Liver (tissue), 9 donors: Measurements from ENCODE around the gene ADH7. TPM values are rescaled to one million over a fixed set of nuclear protein-coding genes. Genes with fewer than 3 reads are reported as not detected.

ENCODE experiments used
- DNase-seq: peaks from one replicate; pipeline ENCODE4 v3.0.0-alpha.2; 2017; ENCODE audit warnings: low spot score
- H3K27ac ChIP-seq, 2 donors: one replicate each; pipeline ENCODE4 v1.7.0; 2013; ENCODE audit warnings: inconsistent platforms in 2 of 2, low read length in 2 of 2, control low read depth in 1 of 2, low read depth in 1 of 2, mild to moderate bottlenecking in 1 of 2
- H3K27me3 ChIP-seq, 4 donors: one replicate each; pipeline versions ENCODE4 v1.6.1 to v1.7.0; 2013; ENCODE audit warnings: low read length in 3 of 4, inconsistent platforms in 1 of 4, mild to moderate bottlenecking in 1 of 4, moderate library complexity in 1 of 4; ENCODE audit not compliant: control insufficient read depth in 4 of 4, insufficient read depth in 4 of 4
- H3K36me3 ChIP-seq, 4 donors: one replicate each; pipeline versions ENCODE4 v1.6.1 to v1.7.0; 2013; ENCODE audit warnings: low read length in 3 of 4, mild to moderate bottlenecking in 3 of 4, low read depth in 1 of 4, moderate library complexity in 1 of 4; ENCODE audit not compliant: control insufficient read depth in 4 of 4, insufficient read depth in 3 of 4
- H3K4me1 ChIP-seq, 4 donors: one replicate each; pipeline versions ENCODE4 v1.6.1 to v1.7.0; 2013; ENCODE audit warnings: low read length in 3 of 4, mild to moderate bottlenecking in 3 of 4, moderate library complexity in 1 of 4; ENCODE audit not compliant: control insufficient read depth in 4 of 4, insufficient read depth in 4 of 4
- H3K4me3 ChIP-seq, 3 donors: one replicate each; pipeline versions ENCODE4 v1.6.1 to v1.7.0; 2013; ENCODE audit warnings: low read length in 3 of 3, control low read depth in 1 of 3, low read depth in 1 of 3, mild to moderate bottlenecking in 1 of 3
- H3K9ac ChIP-seq, 2 donors: one replicate each; pipeline ENCODE4 v1.7.0; 2013; ENCODE audit warnings: low read length in 2 of 2, mild to moderate bottlenecking in 2 of 2, moderate library complexity in 2 of 2, control low read depth in 1 of 2, low read depth in 1 of 2
- H3K9me3 ChIP-seq, 4 donors: one replicate each; pipeline versions ENCODE4 v1.6.1 to v1.7.0; 2013; ENCODE audit warnings: low read length in 3 of 4; ENCODE audit not compliant: control insufficient read depth in 4 of 4
- EGR1 ChIP-seq, 2 donors: IDR thresholded peaks; 2 replicates each; pipeline ENCODE4 v1.6.1; 2016 to 2018; ENCODE audit warnings: antibody characterized with exemption in 2 of 2, low read depth in 2 of 2
- FOXA1 ChIP-seq: IDR thresholded peaks from 2 replicates; pipeline ENCODE4 v1.6.1; 2016; ENCODE audit warnings: antibody characterized with exemption
- FOXA2 ChIP-seq: IDR thresholded peaks from 2 replicates; pipeline ENCODE4 v1.6.1; 2016; ENCODE audit warnings: antibody characterized with exemption
- GABPA ChIP-seq, 2 donors: IDR thresholded peaks in 1 of 2; conservative IDR thresholded peaks in 1 of 2; 2 replicates each; pipeline ENCODE4 v1.6.1; 2016; ENCODE audit warnings: antibody characterized with exemption in 2 of 2, mild to moderate bottlenecking in 1 of 2, moderate library complexity in 1 of 2
- HNF4A ChIP-seq, 2 donors: conservative IDR thresholded peaks; 2 replicates each; pipeline ENCODE4 v1.6.1; 2016; ENCODE audit warnings: antibody characterized with exemption in 2 of 2, mild to moderate bottlenecking in 2 of 2
- HNF4G ChIP-seq: IDR thresholded peaks from 2 replicates; pipeline ENCODE4 v1.6.1; 2016; ENCODE audit warnings: antibody characterized with exemption
- JUND ChIP-seq, 2 donors: IDR thresholded peaks; 2 replicates each; pipeline ENCODE4 v1.6.1; 2016; ENCODE audit warnings: antibody characterized with exemption in 2 of 2
- NR2F2 ChIP-seq: IDR thresholded peaks from 2 replicates; pipeline ENCODE4 v1.6.1; 2016; ENCODE audit warnings: antibody characterized with exemption
- RAD21 ChIP-seq, 2 donors: IDR thresholded peaks; 2 replicates each; pipeline ENCODE4 v1.6.1; 2016; ENCODE audit warnings: antibody characterized with exemption in 2 of 2, mild to moderate bottlenecking in 2 of 2
- RXRA ChIP-seq, 2 donors: IDR thresholded peaks; 2 replicates each; pipeline ENCODE4 v1.6.1; 2017 to 2018; ENCODE audit warnings: antibody characterized with exemption in 2 of 2, mild to moderate bottlenecking in 1 of 2
- SP1 ChIP-seq: IDR thresholded peaks from 2 replicates; pipeline ENCODE4 v1.6.1; 2018; ENCODE audit warnings: antibody characterized with exemption, mild to moderate bottlenecking
- YY1 ChIP-seq: IDR thresholded peaks from 2 replicates; pipeline ENCODE4 v1.6.1; 2016; ENCODE audit warnings: antibody characterized with exemption, mild to moderate bottlenecking
- whole genome bisulfite sequencing: extraction: QIAGEN DNeasy Blood & Tissue Kit; methylation state at CpG from one replicate; pipeline ENCODE4 v1.1.7; 2013; 5-methylcytosine and 5-hydroxymethylcytosine counted together
- polyA plus RNA-seq, 2 donors: library from polyadenylated mRNA; stranded (reverse) in 1 of 2; unstranded in 1 of 2; fragments of 200-250 nt in 1 of 2; fragments of >200 nt in 1 of 2; fragmentation: Nextera tagmentation in 1 of 2; extraction: Ambion mirVana in 1 of 2; gene quantifications; one replicate each; pipeline versions ENCODE4 v1.2.1 to v1.2.3, GENCODE V29; 2013 to 2015
- total RNA-seq, 2 donors: library from RNA; depleted of rRNA; stranded (reverse); fragments of >200 nt; gene quantifications; one replicate each; pipeline ENCODE4 v1.2.3, GENCODE V29; 2014
- TF ChIP-seq, protein P1 (sequence below): IDR thresholded peaks from 2 replicates; pipeline ENCODE4 v1.6.1; 2016; ENCODE audit warnings: antibody characterized with exemption, mild to moderate bottlenecking
- TF ChIP-seq, protein P2 (sequence below): fragments of 150-350 bp; IDR thresholded peaks from 2 replicates; pipeline ENCODE4 v1.5.1; 2017; ENCODE audit warnings: improper control_type of control experiment, low read depth, low read length; ENCODE audit not compliant: missing input control
- TF ChIP-seq, protein P3 (sequence below): IDR thresholded peaks from 2 replicates; pipeline ENCODE4 v1.6.1; 2016; ENCODE audit warnings: antibody characterized with exemption
- TF ChIP-seq, protein P4 (sequence below): IDR thresholded peaks from 2 replicates; pipeline ENCODE4 v1.6.1; 2016; ENCODE audit warnings: antibody characterized with exemption
- TF ChIP-seq, protein P5 (sequence below): IDR thresholded peaks from 2 replicates; pipeline ENCODE4 v1.6.1; 2016; ENCODE audit warnings: antibody characterized with exemption
- donor health status: healthy.
- donor health status: healthy.
- donor health status: healthy.
- donor health status: healthy.
- donor health status: healthy.

Gene ADH7
- total and polyA plus RNA-seq, 4 donors = under 0.01 TPM; not detected in 3

DNA sequence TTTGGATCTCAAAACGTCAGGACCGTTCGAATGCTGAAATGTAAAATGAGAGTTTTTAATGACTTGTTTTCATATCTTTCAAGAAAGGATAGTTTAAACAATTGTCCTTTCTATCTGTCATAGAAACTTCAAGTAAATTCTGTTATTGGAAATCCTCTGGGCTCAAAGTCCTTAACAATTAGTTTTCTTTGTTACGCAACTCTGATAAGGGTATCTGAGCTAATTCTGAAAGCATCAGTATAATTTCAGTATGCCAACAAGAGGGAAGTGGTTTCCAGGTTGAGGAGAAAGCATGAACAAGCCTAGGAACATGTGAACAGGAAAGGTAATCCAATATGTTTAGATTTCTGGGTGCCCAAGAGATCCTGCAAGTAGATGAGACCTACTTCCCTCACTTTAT is 22.0 kb downstream of the ADH7 start:
- Histone ChIP-seq H3K4me1 (peaks cover 6 to 48% (median 34%) of the 10 kb centered on the region in 4 donors), H3K4me3 (no peak overlapping the region), H3K9me3 (no peaks in the 10 kb centered on the region), H3K9ac (peak overlapping the region in 1 of 2 donors; percentile 43), H3K36me3 (no peaks in the 10 kb centered on the region), H3K27ac (peak overlapping the region; percentile 82 to 91), H3K27me3 (no peaks in the 10 kb centered on the region)
- no peak for DNase-seq
- TF ChIP-seq, protein P1, sequence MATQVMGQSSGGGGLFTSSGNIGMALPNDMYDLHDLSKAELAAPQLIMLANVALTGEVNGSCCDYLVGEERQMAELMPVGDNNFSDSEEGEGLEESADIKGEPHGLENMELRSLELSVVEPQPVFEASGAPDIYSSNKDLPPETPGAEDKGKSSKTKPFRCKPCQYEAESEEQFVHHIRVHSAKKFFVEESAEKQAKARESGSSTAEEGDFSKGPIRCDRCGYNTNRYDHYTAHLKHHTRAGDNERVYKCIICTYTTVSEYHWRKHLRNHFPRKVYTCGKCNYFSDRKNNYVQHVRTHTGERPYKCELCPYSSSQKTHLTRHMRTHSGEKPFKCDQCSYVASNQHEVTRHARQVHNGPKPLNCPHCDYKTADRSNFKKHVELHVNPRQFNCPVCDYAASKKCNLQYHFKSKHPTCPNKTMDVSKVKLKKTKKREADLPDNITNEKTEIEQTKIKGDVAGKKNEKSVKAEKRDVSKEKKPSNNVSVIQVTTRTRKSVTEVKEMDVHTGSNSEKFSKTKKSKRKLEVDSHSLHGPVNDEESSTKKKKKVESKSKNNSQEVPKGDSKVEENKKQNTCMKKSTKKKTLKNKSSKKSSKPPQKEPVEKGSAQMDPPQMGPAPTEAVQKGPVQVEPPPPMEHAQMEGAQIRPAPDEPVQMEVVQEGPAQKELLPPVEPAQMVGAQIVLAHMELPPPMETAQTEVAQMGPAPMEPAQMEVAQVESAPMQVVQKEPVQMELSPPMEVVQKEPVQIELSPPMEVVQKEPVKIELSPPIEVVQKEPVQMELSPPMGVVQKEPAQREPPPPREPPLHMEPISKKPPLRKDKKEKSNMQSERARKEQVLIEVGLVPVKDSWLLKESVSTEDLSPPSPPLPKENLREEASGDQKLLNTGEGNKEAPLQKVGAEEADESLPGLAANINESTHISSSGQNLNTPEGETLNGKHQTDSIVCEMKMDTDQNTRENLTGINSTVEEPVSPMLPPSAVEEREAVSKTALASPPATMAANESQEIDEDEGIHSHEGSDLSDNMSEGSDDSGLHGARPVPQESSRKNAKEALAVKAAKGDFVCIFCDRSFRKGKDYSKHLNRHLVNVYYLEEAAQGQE = peak; percentile 11
- TF ChIP-seq RAD21 (IDR thresholded peaks at IDR 0.05) (peak; percentile 13 to 16), FOXA1 (no peak), HNF4A (conservative IDR thresholded peaks at IDR 0.05) (peak; percentile 81 to 85), NR2F2 (no peak), FOXA2 (peak; percentile 11), GABPA (IDR thresholded peaks at IDR 0.05 in 1 of 2, conservative IDR thresholded peaks at IDR 0.05 in 1 of 2) (no peak), SP1 (no peak), YY1 (peak; percentile 43), JUND (IDR thresholded peaks at IDR 0.05) (peak in 1 of 2 donors; percentile 62), HNF4G (peak; percentile 73), RXRA (IDR thresholded peaks at IDR 0.05) (peak; percentile 47 to 61)
- TF ChIP-seq, protein P2, sequence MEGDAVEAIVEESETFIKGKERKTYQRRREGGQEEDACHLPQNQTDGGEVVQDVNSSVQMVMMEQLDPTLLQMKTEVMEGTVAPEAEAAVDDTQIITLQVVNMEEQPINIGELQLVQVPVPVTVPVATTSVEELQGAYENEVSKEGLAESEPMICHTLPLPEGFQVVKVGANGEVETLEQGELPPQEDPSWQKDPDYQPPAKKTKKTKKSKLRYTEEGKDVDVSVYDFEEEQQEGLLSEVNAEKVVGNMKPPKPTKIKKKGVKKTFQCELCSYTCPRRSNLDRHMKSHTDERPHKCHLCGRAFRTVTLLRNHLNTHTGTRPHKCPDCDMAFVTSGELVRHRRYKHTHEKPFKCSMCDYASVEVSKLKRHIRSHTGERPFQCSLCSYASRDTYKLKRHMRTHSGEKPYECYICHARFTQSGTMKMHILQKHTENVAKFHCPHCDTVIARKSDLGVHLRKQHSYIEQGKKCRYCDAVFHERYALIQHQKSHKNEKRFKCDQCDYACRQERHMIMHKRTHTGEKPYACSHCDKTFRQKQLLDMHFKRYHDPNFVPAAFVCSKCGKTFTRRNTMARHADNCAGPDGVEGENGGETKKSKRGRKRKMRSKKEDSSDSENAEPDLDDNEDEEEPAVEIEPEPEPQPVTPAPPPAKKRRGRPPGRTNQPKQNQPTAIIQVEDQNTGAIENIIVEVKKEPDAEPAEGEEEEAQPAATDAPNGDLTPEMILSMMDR = no peak
- TF ChIP-seq, protein P3, sequence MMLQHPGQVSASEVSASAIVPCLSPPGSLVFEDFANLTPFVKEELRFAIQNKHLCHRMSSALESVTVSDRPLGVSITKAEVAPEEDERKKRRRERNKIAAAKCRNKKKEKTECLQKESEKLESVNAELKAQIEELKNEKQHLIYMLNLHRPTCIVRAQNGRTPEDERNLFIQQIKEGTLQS = no peak
- WGBS = 31% methylated on average over 4 of the region's 4 CpGs

DNA sequence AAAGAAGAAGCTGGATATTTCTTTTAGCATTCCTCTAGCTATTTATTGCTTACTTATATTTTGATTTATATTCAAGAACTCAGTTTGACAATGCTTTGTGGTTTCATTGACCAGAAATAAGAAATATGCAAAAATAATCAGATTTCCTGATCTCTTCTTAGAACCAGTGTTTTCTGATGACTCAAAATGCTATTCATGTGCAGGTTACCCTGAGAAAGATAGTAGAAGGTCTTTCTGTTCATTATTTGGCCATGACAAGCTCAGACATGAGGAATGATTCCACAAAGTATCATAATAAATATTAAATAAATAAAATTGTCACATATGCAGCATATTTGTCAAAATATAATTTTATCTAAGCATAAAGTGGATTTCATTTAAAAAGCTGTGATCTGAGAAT is 24.1 kb downstream of the ADH7 start:
- H3K36me3 ChIP-seq = no peaks in the 10 kb centered on the region
- H3K9me3 ChIP-seq = no peaks in the 10 kb centered on the region
- H3K27me3 ChIP-seq = no peaks in the 10 kb centered on the region
- H3K4me1 ChIP-seq = peaks cover 6 to 60% (median 49%) of the 10 kb centered on the region in 4 donors
- DNase-seq = no peak
- no peak overlapping the region for H3K27ac ChIP-seq
- H3K4me3 ChIP-seq = no peak overlapping the region
- no peak overlapping the region for H3K9ac ChIP-seq
- TF ChIP-seq, protein P4, sequence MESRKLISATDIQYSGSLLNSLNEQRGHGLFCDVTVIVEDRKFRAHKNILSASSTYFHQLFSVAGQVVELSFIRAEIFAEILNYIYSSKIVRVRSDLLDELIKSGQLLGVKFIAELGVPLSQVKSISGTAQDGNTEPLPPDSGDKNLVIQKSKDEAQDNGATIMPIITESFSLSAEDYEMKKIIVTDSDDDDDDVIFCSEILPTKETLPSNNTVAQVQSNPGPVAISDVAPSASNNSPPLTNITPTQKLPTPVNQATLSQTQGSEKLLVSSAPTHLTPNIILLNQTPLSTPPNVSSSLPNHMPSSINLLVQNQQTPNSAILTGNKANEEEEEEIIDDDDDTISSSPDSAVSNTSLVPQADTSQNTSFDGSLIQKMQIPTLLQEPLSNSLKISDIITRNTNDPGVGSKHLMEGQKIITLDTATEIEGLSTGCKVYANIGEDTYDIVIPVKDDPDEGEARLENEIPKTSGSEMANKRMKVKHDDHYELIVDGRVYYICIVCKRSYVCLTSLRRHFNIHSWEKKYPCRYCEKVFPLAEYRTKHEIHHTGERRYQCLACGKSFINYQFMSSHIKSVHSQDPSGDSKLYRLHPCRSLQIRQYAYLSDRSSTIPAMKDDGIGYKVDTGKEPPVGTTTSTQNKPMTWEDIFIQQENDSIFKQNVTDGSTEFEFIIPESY = no peak
- TF ChIP-seq NR2F2 = no peak
- no peak for TF ChIP-seq SP1
- no peak for TF ChIP-seq HNF4A (conservative IDR thresholded peaks at IDR 0.05)
- no peak for TF ChIP-seq GABPA (IDR thresholded peaks at IDR 0.05 in 1 of 2, conservative IDR thresholded peaks at IDR 0.05 in 1 of 2)
- TF ChIP-seq, protein P2 = no peak
- no peak for TF ChIP-seq JUND (IDR thresholded peaks at IDR 0.05)
- TF ChIP-seq, protein P3 = no peak
- no peak for TF ChIP-seq RXRA (IDR thresholded peaks at IDR 0.05)
- TF ChIP-seq RAD21 (IDR thresholded peaks at IDR 0.05) = no peak
- TF ChIP-seq, protein P5, sequence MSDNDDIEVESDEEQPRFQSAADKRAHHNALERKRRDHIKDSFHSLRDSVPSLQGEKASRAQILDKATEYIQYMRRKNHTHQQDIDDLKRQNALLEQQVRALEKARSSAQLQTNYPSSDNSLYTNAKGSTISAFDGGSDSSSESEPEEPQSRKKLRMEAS = no peak
- no peak for TF ChIP-seq EGR1 (IDR thresholded peaks at IDR 0.05; ENCODE audit: low read depth in 2 of 2)
- TF ChIP-seq FOXA2 = no peak
- no peak for TF ChIP-seq YY1
- no peak for TF ChIP-seq FOXA1
- no peak for TF ChIP-seq HNF4G
